GM19452 (cell line): ENCODE results near the gene HLA-DPA1.

Source experiments
- ATAC-seq: cut with Tn5 transposase; IDR thresholded peaks from one replicate; pipeline ENCODE4 v1.9.1; 2021; ENCODE audit not compliant: unreplicated experiment

HLA-DPA1 gene

DNA sequence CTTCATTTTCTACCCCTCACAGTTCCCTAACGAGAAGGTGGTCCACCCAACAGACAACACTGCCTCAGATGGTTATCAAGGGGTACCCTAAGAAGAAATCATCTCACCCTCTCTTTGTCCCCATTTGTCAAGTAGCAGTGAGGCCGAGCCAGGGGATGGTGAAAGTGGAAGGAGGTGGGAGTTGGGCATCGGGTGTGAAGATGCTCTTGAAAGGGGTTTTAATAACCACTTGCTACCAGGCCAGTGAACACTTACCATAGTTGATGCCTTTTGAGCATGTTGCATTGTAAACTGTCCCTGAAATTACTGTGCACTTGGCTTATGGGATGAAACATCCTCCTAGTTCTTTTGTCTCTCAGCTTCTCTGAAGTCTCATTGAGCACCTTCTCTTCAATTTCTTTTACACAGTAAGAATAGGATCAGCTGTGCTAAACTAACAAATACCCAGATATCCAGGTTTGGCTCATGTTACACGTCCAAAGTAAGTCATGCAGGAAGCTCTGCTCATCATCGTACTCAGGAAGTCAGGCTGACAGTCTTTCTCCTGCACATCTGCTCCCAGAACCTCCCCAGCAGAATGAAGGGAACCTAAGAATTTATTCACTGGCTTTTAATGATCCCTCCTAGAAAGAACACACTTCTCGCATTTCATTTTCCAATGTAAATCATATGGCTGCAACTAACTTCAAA lies 15.6 kb upstream of the HLA-DPA1 start:
- ATAC-seq: no peak

- no peak for ATAC-seq
Measured at GRCh38 chr6:33088258-33088930, 14.9 kb upstream of the HLA-DPA1 start.

DNA sequence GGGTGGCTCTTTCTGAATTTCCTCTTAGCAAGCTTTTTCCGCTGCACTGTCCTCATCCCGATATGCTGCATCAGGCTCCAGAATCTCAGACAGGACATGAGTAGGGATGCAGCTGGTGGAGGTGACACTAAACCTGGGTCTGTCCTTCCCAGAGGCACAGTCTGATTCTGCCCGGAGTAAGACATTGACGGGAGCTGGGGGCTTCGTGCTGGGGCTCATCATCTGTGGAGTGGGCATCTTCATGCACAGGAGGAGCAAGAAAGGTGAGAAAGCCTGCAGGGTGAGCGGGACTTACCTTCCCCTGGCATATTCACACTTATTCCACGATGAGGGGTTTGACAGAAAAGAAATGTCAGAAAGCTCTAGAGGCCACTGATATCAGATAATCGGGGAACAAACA lies 12.2 kb upstream of the HLA-DPA1 start:
- ATAC-seq: no peak

DNA sequence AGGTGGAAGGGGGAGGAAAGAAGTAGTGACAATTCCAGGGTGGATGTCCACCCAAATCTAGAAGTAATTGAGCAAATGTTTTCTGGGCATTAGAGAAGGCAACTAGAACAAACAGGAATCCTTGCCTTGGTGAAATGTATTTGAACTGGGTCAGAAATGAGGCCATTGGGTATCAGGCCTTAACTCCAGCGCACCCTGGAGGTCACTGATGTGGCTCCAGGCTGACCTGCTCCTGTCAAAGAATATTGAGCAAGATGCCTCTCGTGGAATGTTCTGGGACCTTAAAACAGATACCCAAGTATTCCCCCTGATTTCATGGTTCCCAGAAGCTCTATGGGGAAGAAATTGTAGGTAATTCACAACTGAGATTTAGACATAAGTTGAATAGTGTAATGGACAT lies 9.3 kb upstream of the HLA-DPA1 start:
- no peak for ATAC-seq

GRCh38 chr6:33081098-33081824 lies 7.8 kb upstream of the HLA-DPA1 start:
- no peak for ATAC-seq

GRCh38 chr6:33080127-33081089 lies 7.0 kb upstream of the HLA-DPA1 start:
- ATAC-seq: no peak

GRCh38 chr6:33079580-33079979 lies 6.1 kb upstream of the HLA-DPA1 start:
- no peak for ATAC-seq

DNA sequence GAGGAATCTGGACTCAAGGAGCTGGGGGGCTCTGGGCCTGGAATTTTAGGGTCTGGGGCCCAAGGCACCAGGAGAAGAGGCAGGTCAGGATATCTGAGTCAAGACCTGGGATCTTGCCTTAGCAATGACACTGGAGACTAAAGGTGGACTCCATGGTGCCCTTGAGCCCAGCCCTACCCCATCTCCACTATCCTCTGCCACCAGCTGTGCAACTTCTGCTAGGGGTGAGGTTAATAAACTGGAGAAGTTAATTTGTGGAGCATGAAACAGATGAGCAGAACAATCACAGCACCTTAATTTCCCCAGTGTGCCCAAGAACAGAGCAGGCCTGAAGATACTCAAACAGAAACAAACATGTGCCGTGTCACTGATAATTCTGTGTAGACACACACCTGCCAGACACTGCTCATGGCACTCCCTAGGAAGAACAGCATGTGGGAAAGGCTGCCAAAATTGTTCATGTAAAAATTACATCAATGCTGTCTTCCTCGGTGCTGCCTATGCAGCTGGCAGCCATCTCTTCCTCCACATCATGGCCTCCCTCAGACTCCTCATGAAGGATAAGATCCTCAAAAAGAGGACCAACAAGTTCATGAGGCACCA lies 5.6 kb upstream of the HLA-DPA1 start:
- no peak for ATAC-seq

DNA sequence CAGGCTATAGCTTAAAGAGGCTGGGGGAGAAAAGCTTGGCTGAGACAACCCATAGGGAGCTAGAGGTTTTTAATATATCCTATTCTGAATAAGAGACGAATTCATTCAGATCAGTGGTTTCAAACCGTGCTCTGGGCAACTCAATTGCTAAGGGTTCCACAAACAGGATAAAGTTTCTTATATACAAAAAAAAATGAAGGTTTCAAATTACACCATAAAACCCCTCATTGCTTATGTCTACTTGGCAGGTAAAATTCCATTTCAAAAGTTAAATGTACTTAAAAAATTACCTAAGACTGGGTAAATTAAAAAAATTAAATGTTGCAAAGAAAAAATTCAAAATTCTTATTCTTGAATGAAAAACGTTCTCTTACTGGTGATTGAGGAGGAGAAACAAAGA lies 5.0 kb upstream of the HLA-DPA1 start:
- no peak for ATAC-seq

DNA sequence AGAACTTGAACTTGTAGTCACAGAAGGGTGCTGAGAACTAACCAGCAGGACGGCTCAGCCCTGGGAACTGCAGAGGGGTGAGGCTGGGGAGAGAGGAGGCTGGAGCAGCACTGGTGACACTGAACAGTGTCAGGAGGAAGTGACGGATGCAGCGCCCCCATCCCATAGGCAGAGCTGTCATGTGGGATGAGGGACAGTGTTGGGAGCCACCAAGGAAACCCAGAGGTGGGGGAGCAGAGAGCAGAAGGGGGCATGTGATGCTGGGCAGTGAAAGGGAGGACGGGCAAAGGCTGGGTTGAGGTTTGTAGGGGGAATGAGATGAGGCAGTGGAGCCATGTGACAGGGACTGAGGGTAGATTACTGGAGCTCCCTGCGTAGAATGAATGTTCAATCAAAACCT lies 4.5 kb upstream of the HLA-DPA1 start:
- no peak for ATAC-seq

DNA sequence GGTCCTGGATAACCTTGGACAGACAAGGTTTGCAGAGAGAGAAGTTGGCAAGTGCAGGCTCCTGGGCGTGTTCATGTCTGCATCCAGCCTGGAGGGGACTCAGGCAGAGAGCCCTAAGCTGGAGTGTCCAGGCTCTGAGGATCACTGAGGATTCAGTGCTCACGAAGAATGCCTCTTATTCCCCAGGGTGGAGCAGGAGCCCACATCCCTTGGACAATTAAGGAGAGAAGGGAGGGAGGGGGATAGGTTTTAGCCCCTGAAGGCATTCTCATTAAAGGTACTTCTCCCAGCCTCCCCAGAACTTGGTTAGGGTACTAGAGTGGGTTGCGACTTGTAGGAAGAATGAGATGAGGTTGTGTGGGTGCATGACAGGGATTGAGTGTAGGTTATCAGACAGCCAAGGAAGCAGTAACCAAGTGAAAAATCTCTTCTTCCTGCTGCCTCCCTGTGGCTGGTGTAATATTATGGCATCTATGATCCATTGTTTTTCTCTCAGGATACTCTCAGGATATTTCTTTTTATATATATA lies 3.0 kb upstream of the HLA-DPA1 start:
- ATAC-seq: no peak

DNA sequence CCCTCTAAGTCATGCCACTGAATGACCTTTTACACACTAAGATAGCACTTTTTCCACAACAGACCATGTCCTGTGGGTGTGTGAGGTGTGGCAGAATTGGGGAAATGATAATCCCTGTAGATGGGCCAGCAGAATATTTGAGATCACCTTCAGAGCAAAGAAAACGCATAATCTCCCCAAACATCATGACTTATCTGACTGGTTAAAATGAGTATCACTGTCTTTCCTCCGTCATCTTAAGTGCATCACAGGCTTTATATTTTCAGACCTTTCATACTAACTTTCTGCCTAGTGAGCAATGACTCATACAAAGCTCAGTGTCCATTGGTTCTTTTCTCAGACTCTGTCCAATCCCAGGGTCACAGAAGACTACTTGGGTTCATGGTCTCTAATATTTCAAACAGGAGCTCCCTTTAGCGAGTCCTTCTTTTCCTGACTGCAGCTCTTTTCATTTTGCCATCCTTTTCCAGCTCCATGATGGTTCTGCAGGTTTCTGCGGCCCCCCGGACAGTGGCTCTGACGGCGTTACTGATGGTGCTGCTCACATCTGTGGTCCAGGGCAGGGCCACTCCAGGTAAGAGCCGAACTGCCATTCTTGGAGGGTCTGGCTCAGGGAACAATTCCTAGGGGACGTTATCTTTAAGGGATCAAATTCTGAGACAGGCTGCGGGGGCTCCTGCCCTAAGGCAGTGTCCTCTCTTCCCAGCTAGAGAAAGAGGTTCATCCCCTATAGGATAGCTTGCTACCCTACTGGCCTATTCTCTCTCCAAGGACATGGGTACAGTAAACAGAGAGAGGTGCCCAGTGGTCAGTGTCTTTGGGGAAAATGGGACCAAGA lies 2.3 kb upstream of the HLA-DPA1 start, which contains the start of gene HLA-DPB1:
Gene HLA-DPB1, plus strand, starts transcription at position 423 of the 838 bp plus-strand sequence. Its CDS starts 52 bp downstream, at position 475.
- ATAC-seq: peak; percentile 68

GRCh38 chr6:33075208-33075567 lies 1.7 kb upstream of the HLA-DPA1 start:
- ATAC-seq: peak; percentile 4

- ATAC-seq: no peak
Measured at GRCh38 chr6:33072508-33073100, 845 bp downstream of the HLA-DPA1 start.

GRCh38 chr6:33071569-33071968 lies 1.9 kb downstream of the HLA-DPA1 start:
- ATAC-seq: no peak

GRCh38 chr6:33070909-33071308 lies 2.5 kb downstream of the HLA-DPA1 start:
- ATAC-seq: no peak

DNA sequence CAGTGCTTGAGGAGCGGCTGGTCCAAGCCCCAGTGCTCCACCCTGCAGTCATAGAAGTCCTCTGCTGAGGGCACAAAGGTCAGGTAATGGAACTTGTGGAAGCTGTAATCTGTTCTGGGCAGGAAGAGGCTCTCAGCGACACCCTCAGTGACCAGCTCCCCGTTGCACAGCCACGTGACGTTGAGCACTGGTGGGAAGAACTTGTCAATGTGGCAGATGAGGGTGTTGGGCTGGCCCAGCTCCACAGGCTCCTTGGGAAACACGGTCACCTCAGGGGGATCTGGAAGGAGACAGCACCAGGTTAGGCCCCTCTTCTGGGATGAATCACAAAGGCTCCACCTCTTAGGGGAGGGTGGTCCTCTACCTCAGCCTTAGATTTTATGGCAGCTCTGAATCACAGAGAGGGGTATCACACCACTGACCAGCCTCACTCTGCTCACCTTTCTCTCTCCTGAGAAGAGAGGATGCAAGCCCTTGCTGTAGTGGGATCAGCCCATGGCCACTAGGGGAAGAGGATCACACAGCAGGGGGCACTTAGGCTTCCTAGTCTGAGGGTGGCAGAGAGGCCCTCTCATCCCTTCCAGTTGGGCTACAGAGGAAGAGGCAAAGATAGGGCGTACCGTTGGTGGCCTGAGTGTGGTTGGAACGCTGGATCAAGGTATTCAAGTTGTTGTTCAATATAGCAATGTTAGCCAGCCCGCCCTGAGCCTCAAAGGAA lies 4.3 kb downstream of the HLA-DPA1 start:
- ATAC-seq: no peak

DNA sequence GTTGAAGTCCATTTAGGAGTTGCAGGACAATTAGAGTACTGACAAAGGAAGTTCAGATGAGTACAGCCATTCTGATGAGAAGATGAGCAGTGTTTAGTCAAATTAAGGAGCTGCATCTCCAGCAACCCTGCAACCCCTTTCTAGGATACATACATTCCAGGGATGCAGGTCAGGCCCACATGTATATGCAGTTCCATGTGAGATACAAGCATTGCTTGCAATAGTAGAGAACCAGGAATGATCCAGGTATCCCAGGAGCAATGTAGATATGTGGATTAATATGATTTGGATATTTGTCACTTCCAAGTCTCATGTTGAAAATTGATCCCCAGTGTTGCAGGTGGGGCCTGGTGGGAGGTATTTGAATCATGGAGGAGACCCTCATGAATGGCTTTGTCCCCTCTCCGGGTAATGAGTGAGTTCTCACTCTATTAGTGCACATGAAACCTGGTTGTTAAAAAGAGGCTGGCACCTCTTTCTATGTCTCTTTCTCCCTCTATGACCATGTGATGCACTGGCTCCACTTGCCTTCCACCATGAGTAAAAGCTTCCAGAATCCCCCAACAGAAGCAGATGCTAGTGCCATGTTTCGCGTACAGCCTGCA lies 6.4 kb downstream of the HLA-DPA1 start:
- no peak for ATAC-seq
